HEK293T (cell line): ENCODE measurements around the gene KDM6A.

Experiments
- L3MBTL2 ChIP-seq: fragments of 450-650 bp; conservative IDR thresholded peaks from 2 replicates; pipeline ENCODE4 v1.6.1; 2016; ENCODE audit warnings: mild to moderate bottlenecking
- TARDBP ChIP-seq: fragments of 450-650 bp; IDR thresholded peaks from 2 replicates; pipeline ENCODE4 v1.6.1; 2016
- ZNF384 ChIP-seq: fragments of 450-650 bp; IDR thresholded peaks from 2 replicates; pipeline ENCODE4 v1.6.1; 2016

DNA sequence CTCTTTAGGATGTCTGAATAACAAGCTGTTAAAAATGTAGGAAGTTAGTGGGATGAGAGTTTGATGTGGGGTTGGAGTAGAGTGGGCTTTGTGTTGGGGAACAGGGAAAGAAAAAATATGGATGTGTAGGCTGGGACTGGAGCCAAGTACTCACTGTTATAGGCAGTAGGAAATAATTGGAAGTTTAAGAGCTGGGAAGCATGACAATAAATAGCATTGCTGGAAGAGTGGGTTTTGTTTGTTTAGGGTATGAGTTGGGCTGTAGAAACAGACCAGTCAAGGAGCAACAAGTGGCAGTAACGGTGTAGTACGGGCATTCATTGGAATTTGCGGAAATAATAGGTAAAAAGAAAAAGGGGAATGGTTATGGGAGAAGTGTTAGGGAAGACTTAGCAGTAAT lies 81.6 kb downstream of the KDM6A start:
- TF ChIP-seq ZNF384 (no peak), L3MBTL2 (no peak), TARDBP (no peak)
